Measurements from ENCODE around the gene CATSPERD.
"Not testable (repeated sequence)": the region's sequence is repeated elsewhere in the genome, so short reads cannot be mapped to it uniquely, and the experiment has no call there.

The CATSPERD gene

GRCh38 chr19:5686326-5686646, 34.2 kb upstream of the CATSPERD start:
- DNase-seq: no peak

GRCh38 chr19:5686647-5687359, 33.6 kb upstream of the CATSPERD start:
- peak; percentile 98 to 100 (median 100) for DNase-seq

- DNase-seq: no peak
Measured at GRCh38 chr19:5687360-5688198, 32.9 kb upstream of the CATSPERD start.

- DNase-seq: not testable (repeated sequence)
Measured at GRCh38 chr19:5688262-5688881, 32.1 kb upstream of the CATSPERD start.

- peak; percentile 99 to 100 (median 99) for DNase-seq
Measured at GRCh38 chr19:5690125-5690954, 30.1 kb upstream of the CATSPERD start, which contains the start of gene RPL36. Gene RPL36, plus strand, starts transcription at chr19:5690295. Its CDS starts 213 bp downstream, at chr19:5690508.

- peak; percentile 19 to 60 (median 38) for DNase-seq
Measured at GRCh38 chr19:5690955-5691821, 29.2 kb upstream of the CATSPERD start.

- peak in 1 of 4 experiments; percentile 15 for DNase-seq
Measured at GRCh38 chr19:5691822-5692722, 28.4 kb upstream of the CATSPERD start.

GRCh38 chr19:5692723-5693194, 27.7 kb upstream of the CATSPERD start:
- DNase-seq: no peak

GRCh38 chr19:5693195-5694166, 27.0 kb upstream of the CATSPERD start:
- no peak for DNase-seq

GRCh38 chr19:5694167-5694955, 26.1 kb upstream of the CATSPERD start:
- no peak for DNase-seq

GRCh38 chr19:5694956-5695648, 25.3 kb upstream of the CATSPERD start:
- DNase-seq: no peak

- no peak for DNase-seq
Measured at GRCh38 chr19:5695649-5696195, 24.7 kb upstream of the CATSPERD start.

GRCh38 chr19:5696196-5697021, 24.0 kb upstream of the CATSPERD start:
- DNase-seq: no peak

- DNase-seq: no peak
Measured at GRCh38 chr19:5697022-5697889, 23.2 kb upstream of the CATSPERD start.
